Stimulated activated naive CD4-positive, alpha-beta T cell treated with Interleukin-2 at 50 U/mL for 16 hours (primary cell): ENCODE measurements around the gene NRP2.

Experiments
- DNase-seq: peaks from one replicate; lab custom pipeline; 2025; lab: John Stamatoyannopoulos, UW

Gene NRP2

DNA sequence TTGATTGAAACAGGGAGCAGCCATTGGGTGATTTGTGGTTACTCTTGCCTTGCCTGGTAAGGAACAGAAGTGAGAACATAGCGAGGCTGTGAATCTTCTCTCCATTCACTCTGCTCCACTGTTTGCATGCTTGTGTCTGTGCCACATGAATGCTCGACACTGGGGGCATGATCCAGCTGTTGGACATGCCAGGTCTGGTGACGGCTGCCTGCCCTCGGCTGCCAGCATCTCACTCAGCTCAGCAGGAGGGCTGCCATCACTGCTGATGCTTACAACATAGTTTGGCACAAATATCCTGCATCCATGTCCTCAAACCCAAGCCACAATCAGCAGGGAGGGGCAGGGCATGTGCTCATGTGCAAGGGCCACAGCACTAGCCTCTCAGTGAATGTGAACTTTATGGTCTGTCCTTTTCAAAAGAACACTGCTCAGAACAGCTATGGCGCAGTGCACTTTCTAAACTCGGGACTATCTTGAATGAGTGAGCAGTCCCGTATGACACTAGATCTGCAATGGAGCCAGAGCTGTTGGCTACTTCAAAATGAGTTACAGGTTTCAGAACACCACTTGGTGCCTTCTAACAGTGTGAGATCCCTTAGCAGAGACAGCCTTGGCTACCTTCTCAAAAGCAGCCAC is 126.3 kb downstream of the NRP2 start:
- DNase-seq, result no peak

- DNase-seq, result no peak
Measured at GRCh38 chr2:205811387-205811786, 129.1 kb downstream of the NRP2 start.

DNA sequence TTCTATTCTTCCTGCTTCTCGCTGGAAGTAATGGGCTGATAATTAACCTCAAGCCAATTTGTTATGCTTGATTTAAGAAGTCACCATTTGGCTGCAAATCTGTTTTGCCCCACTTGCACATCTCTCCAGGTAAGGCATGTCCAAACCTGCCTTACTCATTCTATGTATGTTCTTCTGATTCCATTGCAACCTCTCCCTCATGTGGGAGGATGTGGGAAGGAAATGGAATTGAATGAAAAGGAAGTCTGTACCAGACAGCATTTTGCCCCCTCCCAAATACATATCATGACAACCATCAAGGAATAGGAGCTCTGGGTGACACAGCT is 131.7 kb downstream of the NRP2 start:
- no peak for DNase-seq

DNA sequence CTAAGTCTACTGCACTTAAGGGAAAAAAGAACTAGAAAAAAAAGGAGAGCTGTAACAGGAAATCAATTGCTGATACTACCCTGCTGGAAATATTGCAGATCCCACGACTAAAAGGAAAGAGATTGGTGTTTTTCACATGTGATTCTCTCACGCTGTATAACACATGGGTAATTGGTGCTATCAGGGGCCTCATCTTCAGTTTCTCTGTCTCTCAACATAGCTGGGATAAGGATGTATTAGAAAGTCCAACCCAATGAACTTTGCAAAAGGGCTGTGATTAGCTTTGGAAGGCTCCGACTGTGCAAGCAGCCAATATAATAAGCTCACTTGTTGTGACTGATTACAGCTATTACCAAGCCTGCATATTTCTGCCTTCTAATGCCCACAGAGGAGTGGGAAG is 133.4 kb downstream of the NRP2 start:
- DNase-seq, result no peak

- DNase-seq, result no peak
Measured at GRCh38 chr2:205816268-205816667, 134.0 kb downstream of the NRP2 start.

DNA sequence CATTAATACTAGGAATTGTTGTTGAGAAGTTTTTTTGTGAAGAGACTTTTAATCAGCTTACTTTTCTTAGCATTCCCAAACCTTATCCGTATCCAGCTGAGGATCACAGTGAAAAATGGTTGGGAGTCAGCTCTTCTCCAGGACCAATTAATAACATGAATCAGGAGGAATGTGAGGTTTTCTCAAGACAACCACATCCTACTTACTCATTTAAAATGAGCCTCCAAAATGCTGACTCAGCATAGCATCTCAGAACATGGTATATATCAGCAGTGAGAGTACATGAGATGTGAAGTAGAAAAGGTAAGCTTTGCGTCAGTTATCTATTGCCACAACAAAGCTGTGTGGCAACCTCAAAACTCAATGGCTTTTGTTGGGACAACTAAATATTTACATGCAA is 140.3 kb downstream of the NRP2 start:
- DNase-seq, result no peak

GRCh38 chr2:205827809-205828365 is 145.6 kb downstream of the NRP2 start:
- DNase-seq, result no peak

DNA sequence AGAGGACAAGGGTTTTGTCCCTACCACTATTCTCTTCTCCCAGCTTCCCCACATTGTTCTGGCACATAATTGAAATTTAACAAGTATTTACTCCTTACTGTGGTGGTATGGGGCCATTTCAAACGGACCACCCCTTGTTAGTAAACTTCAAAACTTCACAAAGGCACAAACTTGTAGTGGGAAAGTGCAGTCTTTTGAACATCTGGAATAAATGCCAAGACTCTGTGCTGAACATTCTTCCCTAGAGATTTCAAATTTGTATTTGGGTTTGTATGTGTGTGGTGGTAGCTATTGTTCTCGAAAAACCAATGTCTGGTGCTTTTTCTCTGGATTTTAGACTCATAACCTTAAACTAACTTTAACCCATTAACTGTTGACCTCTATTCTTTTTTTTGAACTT is 151.6 kb downstream of the NRP2 start:
- DNase-seq, result no peak

- DNase-seq, result no peak
Measured at GRCh38 chr2:205834796-205835195, 152.5 kb downstream of the NRP2 start.

DNA sequence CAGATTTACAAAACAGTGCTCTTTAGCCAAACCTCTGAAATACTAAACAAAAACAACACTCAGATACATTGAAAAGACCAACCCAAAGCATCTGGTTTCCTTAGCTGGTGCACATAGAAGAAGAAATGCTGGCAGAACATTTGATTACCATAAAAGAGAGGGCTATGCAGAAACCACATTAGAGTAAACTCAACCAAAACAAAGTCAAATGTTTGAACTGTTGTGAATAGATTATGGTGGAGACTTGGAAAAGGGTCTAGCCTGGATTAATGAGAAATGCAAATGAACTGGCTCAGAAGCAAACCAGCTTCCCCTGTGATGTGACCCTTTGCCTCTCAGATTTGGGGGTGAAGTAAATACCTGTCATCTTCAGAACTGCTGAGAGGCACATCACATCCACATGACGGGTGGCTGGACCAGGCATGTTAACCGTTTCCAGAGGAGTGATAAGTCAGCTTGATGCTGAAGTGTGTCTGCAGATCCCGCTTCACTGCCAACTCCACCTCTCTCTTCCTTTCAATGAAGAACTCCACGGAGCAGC is 153.0 kb downstream of the NRP2 start:
- DNase-seq, result no peak

GRCh38 chr2:205835923-205836322 is 153.6 kb downstream of the NRP2 start:
- no peak for DNase-seq

DNA sequence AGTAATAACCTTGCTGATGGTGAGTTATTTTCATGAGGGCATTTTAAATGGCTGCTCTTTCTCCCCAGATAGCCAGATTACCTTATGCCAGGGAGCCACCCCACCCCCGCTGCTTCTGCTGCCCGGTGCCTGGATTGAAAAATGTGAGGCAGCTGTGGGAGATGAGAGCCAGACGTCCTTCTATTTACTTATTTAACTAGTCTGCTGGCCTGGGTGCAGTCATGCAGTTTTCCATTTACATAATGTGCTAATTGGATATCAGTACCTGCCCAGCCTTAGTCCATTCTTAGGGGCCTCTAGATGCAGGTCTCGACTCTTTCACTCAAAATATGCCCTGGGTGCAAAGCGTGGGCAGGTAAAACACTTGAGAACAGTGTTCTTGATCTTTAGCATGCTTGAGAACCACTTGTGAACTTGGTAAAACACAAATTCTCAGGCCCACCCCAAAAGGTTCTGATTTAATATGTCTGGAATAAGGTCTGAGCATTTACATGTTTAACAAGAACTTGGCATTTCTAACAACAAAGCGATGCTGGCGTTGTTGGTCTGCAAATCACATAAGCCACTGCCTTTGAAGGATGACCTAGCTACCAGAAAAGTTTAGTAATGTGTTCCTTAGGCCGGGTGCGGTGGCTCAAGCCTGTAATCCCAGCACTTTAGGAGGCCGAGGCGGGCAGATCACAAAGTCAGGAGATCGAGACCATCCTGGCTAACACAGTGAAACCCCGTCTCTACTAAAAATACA is 154.3 kb downstream of the NRP2 start:
- DNase-seq, result no peak

DNA sequence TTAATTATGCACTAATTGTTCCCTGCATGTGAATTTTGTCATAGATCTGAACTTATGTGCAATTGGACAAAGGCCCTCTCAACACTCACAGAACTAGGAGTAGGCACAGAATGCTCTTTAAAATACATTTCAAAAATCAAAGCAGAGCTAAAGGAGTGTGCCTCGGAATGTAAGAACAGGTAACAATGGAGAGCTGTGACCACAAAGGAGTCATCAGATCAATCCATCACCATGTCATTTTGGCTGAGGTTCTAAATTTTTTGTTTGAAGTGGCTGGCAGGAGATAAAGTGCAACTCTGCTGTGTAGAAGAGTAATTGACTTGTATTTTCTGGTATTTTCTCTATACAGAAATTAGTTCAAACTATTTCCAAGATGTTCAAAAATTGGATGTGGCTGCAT is 155.4 kb downstream of the NRP2 start:
- no peak for DNase-seq

- no peak for DNase-seq
Measured at GRCh38 chr2:205845446-205845845, 163.1 kb downstream of the NRP2 start.
